HepG2 (cell line): ENCODE data around the gene SRC. TPM values are rescaled to one million over a fixed set of nuclear protein-coding genes. Genes with fewer than 3 reads are reported as not detected.
A peak's percentile ranks its signal among the peaks of the same experiment; 100 is the strongest.

Source experiments
- CEBPG ChIP-seq: IDR thresholded peaks from 2 replicates; pipeline ENCODE4 v1.6.1; 2016
- CHD4 ChIP-seq: fragments of 200-600 bp; sonication (generic); IDR thresholded peaks from 2 replicates; pipeline ENCODE4 v1.7.0; 2017; ENCODE audit warnings: mild to moderate bottlenecking, low read length, borderline replicate concordance
- ONECUT2 ChIP-seq: sonication (generic); formaldehyde crosslinking; IDR thresholded peaks from 2 replicates; pipeline ENCODE4 v1.4.0; 2020; ENCODE audit warnings: missing genetic modification reagents
- SP140L ChIP-seq: sonication (generic); formaldehyde crosslinking; IDR thresholded peaks from 2 replicates; pipeline ENCODE4 v1.4.0; 2020; ENCODE audit warnings: missing genetic modification reagents, borderline replicate concordance
- SP2 ChIP-seq: sonication (generic); formaldehyde crosslinking; IDR thresholded peaks from 2 replicates; pipeline ENCODE4 v1.5.1; 2020; ENCODE audit warnings: mild to moderate bottlenecking, missing genetic modification reagents
- XRCC5 ChIP-seq: fragments of 200-400 bp; formaldehyde crosslinking; optimal IDR thresholded peaks from 2 replicates; pipeline ENCODE3; 2017; ENCODE audit warnings: mild to moderate bottlenecking, low read length
- YEATS2 ChIP-seq: sonication (generic); formaldehyde crosslinking; IDR thresholded peaks from 2 replicates; pipeline ENCODE4 v1.4.0; 2020; ENCODE audit warnings: missing genetic modification reagents, borderline replicate concordance
- ZMYM3 ChIP-seq: sonication (generic); formaldehyde crosslinking; IDR thresholded peaks from 2 replicates; pipeline ENCODE4 v1.5.1; 2020; ENCODE audit warnings: mild to moderate bottlenecking, missing genetic modification reagents
- ZNF34 ChIP-seq: sonication (generic); formaldehyde crosslinking; IDR thresholded peaks from 2 replicates; pipeline ENCODE4 v1.4.0; 2020; ENCODE audit warnings: mild to moderate bottlenecking, missing genetic modification reagents, borderline replicate concordance
- ZNF543 ChIP-seq: sonication (generic); formaldehyde crosslinking; IDR thresholded peaks from 2 replicates; pipeline ENCODE4 v1.4.0; 2020; ENCODE audit warnings: mild to moderate bottlenecking, missing genetic modification reagents
- polyA plus RNA-seq, 8 experiments: library from polyadenylated mRNA; depleted of rRNA in 3 of 8; stranded (reverse) in 7 of 8; unstranded in 1 of 8; fragments of >200 nt; fragmentation: Illumina TruSeq in 4 of 8; extraction: Trizol in 4 of 8; gene quantifications; 2 replicates each; pipeline versions ENCODE4 v1.2.1 to v1.2.3, GENCODE V29; 2011 to 2016; ENCODE audit warnings: low read depth in 4 of 8, missing spikeins in 1 of 8, mixed read lengths in 1 of 8; ENCODE audit not compliant: insufficient read depth in 1 of 8
- total RNA-seq, 5 experiments: library from RNA; depleted of rRNA; stranded (reverse); fragments of >200 nt; fragmentation: Illumina TruSeq; extraction: Trizol; gene quantifications; 2 replicates each; pipeline ENCODE4 v1.2.3, GENCODE V29; 2016; ENCODE audit warnings: low read depth in 1 of 5
- TF ChIP-seq, protein P1 (sequence below): sonication (generic); formaldehyde crosslinking; IDR thresholded peaks from 2 replicates; pipeline ENCODE4 v1.4.0; 2020; ENCODE audit warnings: missing genetic modification reagents
- TF ChIP-seq, protein P2 (sequence below): sonication (generic); formaldehyde crosslinking; IDR thresholded peaks from 2 replicates; pipeline ENCODE4 v1.5.1; 2020; ENCODE audit warnings: mild to moderate bottlenecking, moderate library complexity, missing genetic modification reagents

The SRC gene
- total and polyA plus RNA-seq, 2 of the 13 experiments (the other 11 are each of a cell fraction or from before 2014, with no cell fraction given), result 54.7 to 192 TPM

DNA sequence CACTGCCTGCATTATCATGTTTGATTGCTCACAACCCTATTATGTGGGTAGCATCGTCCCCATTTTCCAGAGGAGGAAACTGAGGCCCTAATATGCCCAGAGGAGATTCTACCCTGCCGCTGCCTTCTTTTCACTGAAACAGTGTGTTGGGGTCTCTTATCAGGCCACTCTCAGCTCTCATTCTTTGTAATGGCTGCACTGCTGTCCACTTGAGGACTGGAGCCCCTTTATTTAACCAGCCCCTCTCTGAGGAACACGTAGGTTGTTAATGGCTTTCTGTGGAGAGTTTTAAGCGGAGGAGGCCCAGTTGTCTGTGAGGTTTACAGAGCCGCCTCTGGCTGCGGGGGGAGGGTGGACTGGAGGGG is 32.5 kb downstream of the SRC start (continued):
- TF ChIP-seq CEBPG (CRISPR knock-in tag) (no peak), ZMYM3 (CRISPR knock-in tag) (0 out of 2 replicates have a peak, but pooled peaks have one; percentile 4), ZNF34 (no peak), CHD4 (peak; percentile 44; the same call in 1 of the 2 replicates), XRCC5 (peak; percentile 16), SP140L (CRISPR knock-in tag) (no peak), ONECUT2 (no peak), ZNF543 (CRISPR knock-in tag) (no peak), SP2 (CRISPR knock-in tag) (no peak), YEATS2 (CRISPR knock-in tag) (0 out of 2 replicates have a peak, but pooled peaks have one; percentile 12)
- TF ChIP-seq, protein P1, sequence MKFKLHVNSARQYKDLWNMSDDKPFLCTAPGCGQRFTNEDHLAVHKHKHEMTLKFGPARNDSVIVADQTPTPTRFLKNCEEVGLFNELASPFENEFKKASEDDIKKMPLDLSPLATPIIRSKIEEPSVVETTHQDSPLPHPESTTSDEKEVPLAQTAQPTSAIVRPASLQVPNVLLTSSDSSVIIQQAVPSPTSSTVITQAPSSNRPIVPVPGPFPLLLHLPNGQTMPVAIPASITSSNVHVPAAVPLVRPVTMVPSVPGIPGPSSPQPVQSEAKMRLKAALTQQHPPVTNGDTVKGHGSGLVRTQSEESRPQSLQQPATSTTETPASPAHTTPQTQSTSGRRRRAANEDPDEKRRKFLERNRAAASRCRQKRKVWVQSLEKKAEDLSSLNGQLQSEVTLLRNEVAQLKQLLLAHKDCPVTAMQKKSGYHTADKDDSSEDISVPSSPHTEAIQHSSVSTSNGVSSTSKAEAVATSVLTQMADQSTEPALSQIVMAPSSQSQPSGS, result no peak
- TF ChIP-seq, protein P2, sequence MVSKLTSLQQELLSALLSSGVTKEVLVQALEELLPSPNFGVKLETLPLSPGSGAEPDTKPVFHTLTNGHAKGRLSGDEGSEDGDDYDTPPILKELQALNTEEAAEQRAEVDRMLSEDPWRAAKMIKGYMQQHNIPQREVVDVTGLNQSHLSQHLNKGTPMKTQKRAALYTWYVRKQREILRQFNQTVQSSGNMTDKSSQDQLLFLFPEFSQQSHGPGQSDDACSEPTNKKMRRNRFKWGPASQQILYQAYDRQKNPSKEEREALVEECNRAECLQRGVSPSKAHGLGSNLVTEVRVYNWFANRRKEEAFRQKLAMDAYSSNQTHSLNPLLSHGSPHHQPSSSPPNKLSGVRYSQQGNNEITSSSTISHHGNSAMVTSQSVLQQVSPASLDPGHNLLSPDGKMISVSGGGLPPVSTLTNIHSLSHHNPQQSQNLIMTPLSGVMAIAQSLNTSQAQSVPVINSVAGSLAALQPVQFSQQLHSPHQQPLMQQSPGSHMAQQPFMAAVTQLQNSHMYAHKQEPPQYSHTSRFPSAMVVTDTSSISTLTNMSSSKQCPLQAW (CRISPR knock-in tag), result no peak
